Sigmoid colon (tissue), 7 donors: ENCODE measurements around the gene PITPNM2. TPM values are rescaled to one million over a fixed set of nuclear protein-coding genes. Genes with fewer than 3 reads are reported as not detected.

Experiments used
- DNase-seq: peaks from one replicate; pipeline ENCODE4 v3.0.0-alpha.2; 2019
- H3K27ac ChIP-seq, 4 donors: fragments of 200-600 bp; sonication (generic); one replicate each; pipeline ENCODE4 v1.5.1; 2016 to 2019; ENCODE audit warnings: mild to moderate bottlenecking in 1 of 4
- H3K27me3 ChIP-seq, 3 donors: fragments of 200-600 bp; sonication (generic); one replicate each; pipeline ENCODE4 v1.5.1; 2019; ENCODE audit warnings: mild to moderate bottlenecking in 1 of 3
- H3K36me3 ChIP-seq, 4 donors: fragments of 200-600 bp; sonication (generic); one replicate each; pipeline ENCODE4 v1.5.1; 2016 to 2019
- H3K4me1 ChIP-seq, 4 donors: fragments of 200-600 bp; sonication (generic); one replicate each; pipeline ENCODE4 v1.5.1; 2017 to 2019
- H3K4me3 ChIP-seq, 4 donors: fragments of 200-600 bp; sonication (generic); one replicate each; pipeline ENCODE4 v1.5.1; 2017 to 2019; ENCODE audit warnings: mild to moderate bottlenecking in 2 of 4, moderate library complexity in 1 of 4
- H3K9me3 ChIP-seq, 4 donors: fragments of 200-600 bp in 3 of 4; sonication (generic) in 3 of 4; one replicate each; pipeline versions ENCODE4 v1.5.1 to v1.6.1; 2013 to 2019
- EP300 ChIP-seq, 4 donors: sonication (generic); formaldehyde crosslinking; IDR thresholded peaks; one replicate each; pipeline ENCODE4 v1.6.1; 2017; ENCODE audit warnings: antibody characterized with exemption in 4 of 4
- POLR2A ChIP-seq, 2 donors: fragments of 450-650 bp; IDR thresholded peaks; one replicate each; pipeline ENCODE4 v1.6.1; 2016; ENCODE audit warnings: antibody characterized with exemption in 2 of 2, mild to moderate bottlenecking in 2 of 2, moderate library complexity in 2 of 2
- POLR2AphosphoS5 ChIP-seq, 4 donors: sonication (generic); formaldehyde crosslinking; IDR thresholded peaks; one replicate each; pipeline ENCODE4 v1.6.1; 2017; ENCODE audit warnings: antibody characterized with exemption in 4 of 4
- WGBS, 2 donors: extraction: QIAGEN DNeasy Blood & Tissue Kit; methylation state at CpG; one replicate each; pipeline ENCODE4 v1.1.7; 2013; 5-methylcytosine and 5-hydroxymethylcytosine counted together
- intact Hi-C: fragments of 100-400 bp; cut with DNase I; formaldehyde crosslinking; loops from one replicate; pipeline ENCODE4 v1.15.1; 2023
- polyA plus RNA-seq, 3 donors: library from polyadenylated mRNA; stranded (reverse); fragments of 200-250 nt; gene quantifications; one replicate each; pipeline ENCODE4 v1.2.3, GENCODE V29; 2013
- total RNA-seq, 4 donors: library from RNA; depleted of rRNA; stranded (reverse); fragments of >200 nt; gene quantifications; one replicate each; pipeline ENCODE4 v1.1.0, GENCODE V29; 2016
- TF ChIP-seq, protein P1 (sequence below), 4 experiments: fragments of 450-650 bp in 3 of 4; fragments of 200-600 bp in 1 of 4; IDR thresholded peaks; one replicate each; pipeline ENCODE4 v1.5.1; 2016 to 2019; ENCODE audit warnings: antibody characterized with exemption in 4 of 4, mild to moderate bottlenecking in 3 of 4, moderate library complexity in 2 of 4
- donor health status: healthy with polysubstance abuse.
- donor health status: Bipolar disorder and iron deficiency.
- donor health status: healthy.

The PITPNM2 gene
- total RNA-seq, result 10 to 100 TPM in 2 of 4 donors, 1 to 10 TPM in 2; 6.4 to 19.5 (median 11.7) TPM
- polyA plus RNA-seq, result 10 to 100 TPM in 1 of 3 donors, 1 to 10 TPM in 2; 1.8 to 11.3 (median 2.3) TPM

DNA sequence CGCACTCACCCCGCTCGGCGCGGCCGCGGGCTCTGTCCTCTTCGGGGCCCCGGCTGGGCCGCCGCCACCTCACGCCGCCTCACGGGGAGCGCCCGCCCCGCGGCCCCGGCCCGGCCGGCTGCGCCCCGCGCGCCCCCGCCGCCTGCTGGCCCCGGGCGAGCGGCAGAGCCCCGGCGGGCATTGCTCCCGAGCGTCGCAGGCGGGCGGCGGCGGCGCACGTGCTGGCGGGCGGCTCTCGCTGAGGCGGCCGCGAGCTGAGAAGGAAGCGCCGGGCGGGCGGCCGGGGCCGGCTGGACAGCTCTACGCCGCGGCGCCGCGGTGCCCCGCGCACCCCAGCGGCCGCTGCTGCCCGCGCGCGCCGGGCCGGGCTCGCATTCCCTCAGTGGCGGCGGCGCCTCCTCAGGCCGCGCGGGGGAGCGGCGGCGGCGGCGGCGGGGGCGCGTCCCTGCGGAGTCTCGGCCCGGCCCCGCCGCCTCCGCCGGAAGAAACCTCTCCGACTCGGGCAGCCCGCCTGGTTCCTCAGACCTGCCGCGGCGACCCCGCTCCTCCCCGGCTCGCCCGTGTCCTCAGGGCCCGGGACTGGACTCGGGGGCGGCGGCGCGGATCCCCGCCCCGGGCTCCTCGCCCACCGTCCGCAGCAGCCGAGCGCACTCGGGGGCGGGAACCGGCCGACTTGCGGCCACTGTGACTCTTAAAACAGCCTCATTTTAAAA, at the start of gene PITPNM2:
Gene PITPNM2 (minus strand): TSS at position 347 of the 713 bp plus-strand sequence. CDS start 116,500 bp downstream, outside the sequence.
- no peak for TF ChIP-seq POLR2A (IDR thresholded peaks at IDR 0.05)
- TF ChIP-seq, protein P1, sequence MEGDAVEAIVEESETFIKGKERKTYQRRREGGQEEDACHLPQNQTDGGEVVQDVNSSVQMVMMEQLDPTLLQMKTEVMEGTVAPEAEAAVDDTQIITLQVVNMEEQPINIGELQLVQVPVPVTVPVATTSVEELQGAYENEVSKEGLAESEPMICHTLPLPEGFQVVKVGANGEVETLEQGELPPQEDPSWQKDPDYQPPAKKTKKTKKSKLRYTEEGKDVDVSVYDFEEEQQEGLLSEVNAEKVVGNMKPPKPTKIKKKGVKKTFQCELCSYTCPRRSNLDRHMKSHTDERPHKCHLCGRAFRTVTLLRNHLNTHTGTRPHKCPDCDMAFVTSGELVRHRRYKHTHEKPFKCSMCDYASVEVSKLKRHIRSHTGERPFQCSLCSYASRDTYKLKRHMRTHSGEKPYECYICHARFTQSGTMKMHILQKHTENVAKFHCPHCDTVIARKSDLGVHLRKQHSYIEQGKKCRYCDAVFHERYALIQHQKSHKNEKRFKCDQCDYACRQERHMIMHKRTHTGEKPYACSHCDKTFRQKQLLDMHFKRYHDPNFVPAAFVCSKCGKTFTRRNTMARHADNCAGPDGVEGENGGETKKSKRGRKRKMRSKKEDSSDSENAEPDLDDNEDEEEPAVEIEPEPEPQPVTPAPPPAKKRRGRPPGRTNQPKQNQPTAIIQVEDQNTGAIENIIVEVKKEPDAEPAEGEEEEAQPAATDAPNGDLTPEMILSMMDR (IDR thresholded peaks at IDR 0.05), result peak in 1 of 4 experiments; percentile 33
- no peak for TF ChIP-seq POLR2AphosphoS5 (IDR thresholded peaks at IDR 0.05)
- no peak for TF ChIP-seq EP300 (IDR thresholded peaks at IDR 0.05)
- H3K27ac ChIP-seq, result peak within 1 kb of the TSS; percentile 88 to 95 (median 92)
- H3K9me3 ChIP-seq, result no peaks in the 10 kb centered on the region
- peak within 1 kb of the TSS; percentile 54 to 86 (median 82) for H3K4me3 ChIP-seq
- H3K36me3 ChIP-seq, result peaks cover 0 to 17% (median 0%) of the 10 kb centered on the region in 4 donors
- DNase-seq, result peak; percentile 78
- intact Hi-C loops, result loop anchor here (1.0 to 5.0 kb wide), 4 partner anchors 34 to 169 kb away; partner anchors contain the start of genes ARL6IP4, MPHOSPH9 and MTRFR
- peaks cover 0 to 33% (median 28%) of the 10 kb centered on the region in 4 donors for H3K4me1 ChIP-seq
- 1% methylated on average over 119 of the region's 119 CpGs for WGBS, 2 donors
- H3K27me3 ChIP-seq, result no peaks in the 10 kb centered on the region

GRCh38 chr12:123200414-123200813, 49.5 kb upstream of the PITPNM2 start:
- 77 to 80% methylated on average over 7 of the region's 7 CpGs for WGBS, 2 donors
- Histone ChIP-seq H3K36me3 (peaks cover 0 to 48% (median 5%) of the 10 kb centered on the region in 4 donors), H3K4me1 (no peaks in the 10 kb centered on the region), H3K9me3 (no peaks in the 10 kb centered on the region), H3K4me3 (no peak overlapping the region), H3K27me3 (no peaks in the 10 kb centered on the region), H3K27ac (no peak overlapping the region)
- no peak for DNase-seq
- TF ChIP-seq POLR2AphosphoS5 (IDR thresholded peaks at IDR 0.05) (no peak), EP300 (IDR thresholded peaks at IDR 0.05) (no peak), POLR2A (IDR thresholded peaks at IDR 0.05) (no peak)
- TF ChIP-seq, protein P1 (IDR thresholded peaks at IDR 0.05), result no peak
- intact Hi-C loops, result no loop called here

DNA sequence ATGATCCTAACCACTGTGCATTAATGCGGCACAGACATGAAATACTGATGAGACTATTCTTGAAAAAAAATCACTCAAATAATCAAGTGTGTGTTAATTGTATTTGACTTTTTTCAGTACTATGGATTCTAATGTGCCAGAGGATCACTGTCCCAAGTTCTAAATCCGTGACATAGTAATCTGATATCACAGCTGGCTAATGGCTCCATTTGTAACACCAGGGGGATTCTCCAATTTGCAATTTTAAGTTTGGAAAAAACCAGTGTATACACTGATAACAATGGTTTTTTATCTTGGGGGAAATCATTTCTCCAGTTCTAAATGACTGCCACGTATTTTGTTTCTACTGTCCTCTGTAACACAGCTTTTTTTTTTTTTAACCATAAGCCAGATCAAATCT, 49.0 kb upstream of the PITPNM2 start:
- TF ChIP-seq, protein P1 (IDR thresholded peaks at IDR 0.05), result no peak
- TF ChIP-seq POLR2AphosphoS5 (IDR thresholded peaks at IDR 0.05) (no peak), POLR2A (IDR thresholded peaks at IDR 0.05) (no peak), EP300 (IDR thresholded peaks at IDR 0.05) (no peak)
- Histone ChIP-seq H3K9me3 (no peaks in the 10 kb centered on the region), H3K4me3 (no peak overlapping the region), H3K27me3 (no peaks in the 10 kb centered on the region), H3K4me1 (no peaks in the 10 kb centered on the region), H3K36me3 (peaks cover 0 to 45% (median 5%) of the 10 kb centered on the region in 4 donors), H3K27ac (no peak overlapping the region)
- no peak for DNase-seq
- intact Hi-C loops, result no loop called here
- WGBS, 2 donors, result 92 to 95% methylated on average over 3 of the region's 3 CpGs

DNA sequence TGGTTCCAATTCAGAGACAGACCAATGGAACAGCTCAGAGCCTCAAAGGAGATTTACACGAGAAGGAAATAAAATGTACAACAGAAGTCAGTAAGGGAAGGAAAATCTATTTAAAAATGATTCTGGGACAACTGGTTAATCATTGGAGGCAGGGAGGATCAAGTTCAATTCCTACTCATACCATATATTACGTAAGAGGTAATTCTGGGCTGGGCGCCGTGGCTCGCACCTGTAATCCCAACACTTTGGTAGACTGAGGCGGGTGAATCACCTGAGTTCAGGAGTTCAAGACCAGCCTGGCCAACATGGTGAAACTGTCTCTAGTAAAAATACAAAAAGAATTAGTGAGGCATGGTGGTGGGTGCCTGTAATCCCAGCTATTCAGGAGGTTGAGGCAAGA, 36.7 kb upstream of the PITPNM2 start:
- WGBS, 2 donors, result 94 to 96% methylated on average over 6 of the region's 6 CpGs
- peaks cover 0 to 62% (median 10%) of the 10 kb centered on the region in 4 donors for H3K36me3 ChIP-seq

More for the DNA sequence above, 36.7 kb upstream of the PITPNM2 start:
- intact Hi-C loops, result no loop called here
- no peak for TF ChIP-seq EP300 (IDR thresholded peaks at IDR 0.05)
- TF ChIP-seq POLR2AphosphoS5 (IDR thresholded peaks at IDR 0.05), result no peak
- TF ChIP-seq, protein P1 (IDR thresholded peaks at IDR 0.05), result no peak
- Histone ChIP-seq H3K4me1 (no peaks in the 10 kb centered on the region), H3K27me3 (no peaks in the 10 kb centered on the region), H3K9me3 (no peaks in the 10 kb centered on the region), H3K4me3 (no peak overlapping the region), H3K27ac (no peak overlapping the region)
- DNase-seq, result no peak
